HG03175 (cell line): ENCODE data around the gene BTBD17.

ENCODE experiments used
- ATAC-seq: cut with Tn5 transposase; IDR thresholded peaks from one replicate; pipeline ENCODE4 v1.9.1; 2021; ENCODE audit warnings: mild to moderate bottlenecking, moderate library complexity; ENCODE audit not compliant: unreplicated experiment

Gene BTBD17

GRCh38 chr17:74389084-74389753, 27.6 kb upstream of the BTBD17 start:
- no peak for ATAC-seq

- ATAC-seq = no peak
Measured at GRCh38 chr17:74387365-74388218, 25.9 kb upstream of the BTBD17 start.

GRCh38 chr17:74386386-74386785, 24.7 kb upstream of the BTBD17 start:
- no peak for ATAC-seq

- no peak for ATAC-seq
Measured at GRCh38 chr17:74385201-74385600, 23.5 kb upstream of the BTBD17 start.

GRCh38 chr17:74383141-74383540, 21.5 kb upstream of the BTBD17 start:
- no peak for ATAC-seq

GRCh38 chr17:74380959-74381808, 19.5 kb upstream of the BTBD17 start:
- ATAC-seq = no peak

- ATAC-seq = no peak
Measured at GRCh38 chr17:74380086-74380958, 18.7 kb upstream of the BTBD17 start.

GRCh38 chr17:74379495-74380085, 17.9 kb upstream of the BTBD17 start:
- peak; percentile 53 for ATAC-seq

- no peak for ATAC-seq
Measured at GRCh38 chr17:74374858-74375257, 13.2 kb upstream of the BTBD17 start.

- no peak for ATAC-seq
Measured at GRCh38 chr17:74373838-74374606, 12.4 kb upstream of the BTBD17 start.

- ATAC-seq = no peak
Measured at GRCh38 chr17:74372426-74372825, 10.8 kb upstream of the BTBD17 start.

GRCh38 chr17:74371653-74372147, 10.0 kb upstream of the BTBD17 start:
- ATAC-seq = no peak

GRCh38 chr17:74369665-74370490, 8.2 kb upstream of the BTBD17 start:
- ATAC-seq = no peak

GRCh38 chr17:74369221-74369620, 7.6 kb upstream of the BTBD17 start:
- ATAC-seq = no peak

GRCh38 chr17:74368341-74369081, 6.8 kb upstream of the BTBD17 start:
- ATAC-seq = no peak

GRCh38 chr17:74367206-74367605, 5.5 kb upstream of the BTBD17 start, which contains the start of gene GPR142:
Gene GPR142, plus strand, starts transcription at chr17:74367506. Its CDS starts 2,035 bp downstream, at chr17:74369541.
- no peak for ATAC-seq

GRCh38 chr17:74362810-74363498, 1.3 kb upstream of the BTBD17 start:
- ATAC-seq = no peak
